HG02885 (cell line): Measurements from ENCODE around the gene PTH1R.

Source experiments
- ATAC-seq: cut with Tn5 transposase; IDR thresholded peaks from one replicate; pipeline ENCODE4 v1.9.1; 2021; ENCODE audit warnings: mild to moderate bottlenecking; ENCODE audit not compliant: unreplicated experiment, poor library complexity

Gene PTH1R

GRCh38 chr3:46880884-46881595 is 3.5 kb downstream of the PTH1R start:
- ATAC-seq = no peak

GRCh38 chr3:46881596-46882376 is 4.3 kb downstream of the PTH1R start:
- ATAC-seq = no peak

- ATAC-seq = no peak
These were observed 5.0 kb downstream of the PTH1R start for GRCh38 chr3:46882377-46883053.

GRCh38 chr3:46883054-46883829 is 5.7 kb downstream of the PTH1R start:
- no peak for ATAC-seq

- ATAC-seq = no peak
These were observed 6.3 kb downstream of the PTH1R start for GRCh38 chr3:46883830-46884185.

GRCh38 chr3:46884427-46884826 is 6.9 kb downstream of the PTH1R start:
- ATAC-seq = no peak

GRCh38 chr3:46884929-46885328 is 7.4 kb downstream of the PTH1R start:
- no peak for ATAC-seq

GRCh38 chr3:46885612-46886011 is 8.1 kb downstream of the PTH1R start:
- ATAC-seq = no peak

GRCh38 chr3:46887980-46888494 is 10.5 kb downstream of the PTH1R start:
- no peak for ATAC-seq

- no peak for ATAC-seq
These were observed 11.2 kb downstream of the PTH1R start for GRCh38 chr3:46888705-46889104.

GRCh38 chr3:46889381-46890110 is 12.0 kb downstream of the PTH1R start:
- ATAC-seq = no peak

GRCh38 chr3:46890132-46890531 is 12.6 kb downstream of the PTH1R start:
- no peak for ATAC-seq

- ATAC-seq = no peak
These were observed 13.6 kb downstream of the PTH1R start for GRCh38 chr3:46891132-46891531.

GRCh38 chr3:46892285-46893145 is 15.0 kb downstream of the PTH1R start:
- no peak for ATAC-seq

GRCh38 chr3:46893146-46893748 is 15.7 kb downstream of the PTH1R start:
- ATAC-seq = no peak

GRCh38 chr3:46893763-46894162 is 16.2 kb downstream of the PTH1R start:
- no peak for ATAC-seq

GRCh38 chr3:46894256-46894655 is 16.7 kb downstream of the PTH1R start:
- no peak for ATAC-seq

- ATAC-seq = no peak
These were observed 17.7 kb downstream of the PTH1R start for GRCh38 chr3:46895204-46895660.
